HepG2 (cell line): ENCODE data around the gene CPVL. TPM values are rescaled to one million over a fixed set of nuclear protein-coding genes. Genes with fewer than 3 reads are reported as not detected.

ENCODE experiments used
- GABPB1 ChIP-seq: IDR thresholded peaks from 2 replicates; pipeline ENCODE4 v1.6.1; 2016; ENCODE audit warnings: mild to moderate bottlenecking, missing genetic modification reagents, moderate library complexity, missing compliant biosample characterization
- KDM4B ChIP-seq: sonication (generic); formaldehyde crosslinking; IDR thresholded peaks from 2 replicates; pipeline ENCODE4 v1.4.0; 2020; ENCODE audit warnings: missing genetic modification reagents
- MEF2D ChIP-seq: sonication (generic); formaldehyde crosslinking; IDR thresholded peaks from 2 replicates; pipeline ENCODE4 v1.5.1; 2020; ENCODE audit warnings: mild to moderate bottlenecking, missing genetic modification reagents
- MLX ChIP-seq: IDR thresholded peaks from 2 replicates; pipeline ENCODE4 v1.6.1; 2016
- MXD1 ChIP-seq: sonication (generic); formaldehyde crosslinking; IDR thresholded peaks from 2 replicates; pipeline ENCODE4 v1.4.0; 2020; ENCODE audit warnings: mild to moderate bottlenecking, missing genetic modification reagents
- MXI1 ChIP-seq: IDR thresholded peaks from 3 replicates; pipeline ENCODE4 v1.6.1; 2012; ENCODE audit warnings: low read depth, low read length, inconsistent platforms, borderline replicate concordance
- NFKB2 ChIP-seq: sonication (generic); formaldehyde crosslinking; IDR thresholded peaks from 2 replicates; pipeline ENCODE4 v1.4.0; 2020; ENCODE audit warnings: missing genetic modification reagents, borderline replicate concordance
- PHF21A ChIP-seq: sonication (generic); formaldehyde crosslinking; IDR thresholded peaks from 2 replicates; pipeline ENCODE4 v1.5.0; 2020; ENCODE audit warnings: mild to moderate bottlenecking, missing genetic modification reagents
- STAT5B ChIP-seq: sonication (generic); formaldehyde crosslinking; IDR thresholded peaks from 2 replicates; pipeline ENCODE4 v1.4.0; 2020; ENCODE audit warnings: missing genetic modification reagents
- UBTF ChIP-seq: sonication (generic); formaldehyde crosslinking; IDR thresholded peaks from 2 replicates; pipeline ENCODE4 v1.4.0; 2020; ENCODE audit warnings: mild to moderate bottlenecking, missing genetic modification reagents
- WIZ ChIP-seq: sonication (generic); formaldehyde crosslinking; IDR thresholded peaks from 2 replicates; pipeline ENCODE4 v1.5.1; 2020; ENCODE audit warnings: mild to moderate bottlenecking, missing genetic modification reagents
- ZMYM3 ChIP-seq: sonication (generic); formaldehyde crosslinking; IDR thresholded peaks from 2 replicates; pipeline ENCODE4 v1.5.1; 2020; ENCODE audit warnings: mild to moderate bottlenecking, missing genetic modification reagents
- ZNF142 ChIP-seq: sonication (generic); formaldehyde crosslinking; IDR thresholded peaks from 2 replicates; pipeline ENCODE4 v1.4.0; 2020; ENCODE audit warnings: missing genetic modification reagents
- ZNF235 ChIP-seq: sonication (generic); formaldehyde crosslinking; IDR thresholded peaks from 2 replicates; pipeline ENCODE4 v1.8.1; 2023; ENCODE audit warnings: mild to moderate bottlenecking, missing genetic modification reagents, borderline replicate concordance
- ZNF317 ChIP-seq: sonication (generic); formaldehyde crosslinking; IDR thresholded peaks from 2 replicates; pipeline ENCODE4 v1.5.0; 2020; ENCODE audit warnings: mild to moderate bottlenecking, missing genetic modification reagents
- ZUFSP ChIP-seq: sonication (generic); formaldehyde crosslinking; IDR thresholded peaks from 2 replicates; pipeline ENCODE4 v1.9.0; 2021; ENCODE audit warnings: missing genetic modification reagents, mild to moderate bottlenecking, borderline replicate concordance
- polyA plus RNA-seq, 8 experiments: library from polyadenylated mRNA; depleted of rRNA in 3 of 8; stranded (reverse) in 7 of 8; unstranded in 1 of 8; fragments of >200 nt; fragmentation: Illumina TruSeq in 4 of 8; extraction: Trizol in 4 of 8; gene quantifications; 2 replicates each; pipeline versions ENCODE4 v1.2.1 to v1.2.3, GENCODE V29; 2011 to 2016; ENCODE audit warnings: low read depth in 4 of 8, missing spikeins in 1 of 8, mixed read lengths in 1 of 8; ENCODE audit not compliant: insufficient read depth in 1 of 8
- total RNA-seq, 5 experiments: library from RNA; depleted of rRNA; stranded (reverse); fragments of >200 nt; fragmentation: Illumina TruSeq; extraction: Trizol; gene quantifications; 2 replicates each; pipeline ENCODE4 v1.2.3, GENCODE V29; 2016; ENCODE audit warnings: low read depth in 1 of 5

Gene CPVL
- total and polyA plus RNA-seq, 2 of the 13 experiments (the other 11 are each of a cell fraction or from before 2014, with no cell fraction given): 59.2 to 294 TPM

GRCh38 chr7:29194594-29195427, 48.5 kb upstream of the CPVL start, which contains the start of gene CHN2 (continued):
- TF ChIP-seq ZNF142 (peak; percentile 69; the same call in 1 of the 2 replicates), MEF2D (CRISPR knock-in tag) (no peak), UBTF (CRISPR knock-in tag) (peak; percentile 96), KDM4B (CRISPR knock-in tag) (peak; percentile 16; the same call in 1 of the 2 replicates), MXD1 (peak; percentile 82), ZMYM3 (CRISPR knock-in tag) (peak; percentile 36; the same call in 1 of the 2 replicates), ZNF317 (CRISPR knock-in tag) (peak; percentile 55; the same call in 1 of the 2 replicates), STAT5B (CRISPR knock-in tag) (no peak), ZNF235 (peak; percentile 92; the same call in 1 of the 2 replicates), NFKB2 (CRISPR knock-in tag) (peak; percentile 34; the same call in 1 of the 2 replicates), GABPB1 (CRISPR knock-in tag) (peak; percentile 83), MLX (CRISPR knock-in tag) (no peak), ZUFSP (CRISPR knock-in tag) (no peak), WIZ (CRISPR knock-in tag) (0 out of 2 replicates have a peak, but pooled peaks have one; percentile 41), MXI1 (peak; percentile 21; the same call in 1 of the 3 replicates), PHF21A (CRISPR knock-in tag) (peak; percentile 69; the same call in 1 of the 2 replicates)
